Adrenal gland (tissue), 12 donors: ENCODE measurements around the gene REXO2. TPM values are rescaled to one million over a fixed set of nuclear protein-coding genes. Genes with fewer than 3 reads are reported as not detected.

Experiments used
- DNase-seq, 7 donors: peaks; one replicate each; pipeline ENCODE4 v3.0.0-alpha.2; 2019 to 2020
- H3K27ac ChIP-seq, 5 donors: fragments of 200-600 bp; sonication (generic) in 4 of 5; 1 replicate in 3 of 5; 2 replicates in 2 of 5; pipeline versions ENCODE4 v1.5.1 to v1.8.0; 2016 to 2020; ENCODE audit warnings: mild to moderate bottlenecking in 1 of 5
- H3K27me3 ChIP-seq: fragments of 200-600 bp; 2 replicates; pipeline ENCODE4 v1.8.0; 2021
- H3K36me3 ChIP-seq, 2 donors: fragments of 200-600 bp; replicated peaks in 1 of 2; 1 replicate in 1 of 2; 2 replicates in 1 of 2; pipeline versions ENCODE4 v1.5.1 to v1.8.0; 2018 to 2022
- H3K4me1 ChIP-seq, 2 donors: fragments of 200-600 bp; replicated peaks in 1 of 2; 1 replicate in 1 of 2; 2 replicates in 1 of 2; pipeline versions ENCODE4 v1.5.1 to v1.8.0; 2018 to 2021
- H3K4me3 ChIP-seq, 4 donors: fragments of 200-600 bp; sonication (generic) in 3 of 4; one replicate each; pipeline ENCODE4 v1.5.1; 2016 to 2018
- H3K9me3 ChIP-seq, 3 donors: fragments of 200-600 bp; sonication (generic) in 1 of 3; replicated peaks in 1 of 3; 1 replicate in 2 of 3; 2 replicates in 1 of 3; pipeline versions ENCODE4 v1.5.1 to v1.8.0; 2016 to 2021
- POLR2A ChIP-seq, 2 donors: fragments of 450-650 bp; IDR thresholded peaks; one replicate each; pipeline ENCODE4 v1.6.1; 2017; ENCODE audit warnings: antibody characterized with exemption in 2 of 2, mild to moderate bottlenecking in 2 of 2, moderate library complexity in 1 of 2
- WGBS, 4 donors: extraction: QIAGEN DNeasy Blood & Tissue Kit in 2 of 4; methylation state at CpG; one replicate each; pipeline versions ENCODE4 v1.1.5 to v1.1.7; 2013 to 2017; 5-methylcytosine and 5-hydroxymethylcytosine counted together
- intact Hi-C, 2 donors: fragments of 100-400 bp; cut with DNase I; formaldehyde crosslinking; loops; one replicate each; pipeline versions ENCODE4 v1.14.1 to v1.15.0; 2022 to 2023
- polyA plus RNA-seq, 3 donors: library from polyadenylated mRNA; stranded (reverse); fragments of 200-250 nt in 2 of 3; fragments of 350-450 nt in 1 of 3; fragmentation: Illumina TruSeq in 1 of 3; extraction: RNeasy Lipid Tissue Mini Kit (QIAGEN cat#74804) in 1 of 3; gene quantifications; one replicate each; pipeline ENCODE4 v1.2.3, GENCODE V29; 2013 to 2014
- total RNA-seq, 9 donors: library from RNA; depleted of rRNA in 4 of 9; stranded (reverse); fragments of >200 nt in 4 of 9; fragments of 120-200 nt in 1 of 9; fragmentation: NEBNext Ultra II Directional in 1 of 9; extraction: Animal tissue kit (Norgen Biotek cat#: 25700) in 1 of 9; gene quantifications; one replicate each; pipeline versions ENCODE4 v1.1.0 to v1.2.4, GENCODE V29; 2013 to 2023
- TF ChIP-seq, protein P1 (sequence below), 6 experiments: fragments of 450-650 bp in 4 of 6; fragments of 200-600 bp in 2 of 6; sonication (generic) in 1 of 6; IDR thresholded peaks; 1 replicate in 5 of 6; 2 replicates in 1 of 6; pipeline versions ENCODE4 v1.5.1 to v1.8.0; 2016 to 2021; ENCODE audit warnings: antibody characterized with exemption in 6 of 6, mild to moderate bottlenecking in 2 of 6, moderate library complexity in 1 of 6
- donor health status: healthy with polysubstance abuse.
- donor health status: Bipolar disorder and iron deficiency.
- donor health status: DM: yes; HTN: yes; CAD: no.
- donor health status: DM: no; HTN: no; CAD: no.
- donor health status: DM: no; HTN: no; CAD: no.
- donor health status: DM: yes; HTN: yes; CAD: no.

REXO2 gene
- total and polyA plus RNA-seq, 12 donors, result 50.5 to 211 (median 107) TPM

DNA sequence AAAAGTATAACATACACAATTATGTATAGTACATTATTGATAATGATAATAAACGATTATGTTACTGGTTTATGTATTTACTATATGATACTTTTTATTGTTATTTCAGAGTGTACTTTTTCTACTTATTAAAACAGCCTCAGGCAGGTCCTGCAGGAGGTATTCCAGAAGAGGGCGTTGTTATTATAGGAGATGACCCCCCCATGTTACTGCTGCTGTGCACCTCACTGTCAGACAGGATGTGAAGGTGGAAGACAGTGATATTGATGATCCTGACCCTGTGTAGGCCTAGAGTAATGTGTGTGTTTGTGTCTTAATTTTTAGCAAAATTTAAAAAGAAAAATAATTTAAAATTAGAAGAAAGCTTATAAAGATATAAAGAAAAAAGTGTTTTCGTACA is 57.6 kb downstream of the REXO2 start:
- intact Hi-C loops, result no loop called here
- 76 to 86% (median 79%) methylated on average over 3 of the region's 3 CpGs for WGBS, 4 donors

DNA sequence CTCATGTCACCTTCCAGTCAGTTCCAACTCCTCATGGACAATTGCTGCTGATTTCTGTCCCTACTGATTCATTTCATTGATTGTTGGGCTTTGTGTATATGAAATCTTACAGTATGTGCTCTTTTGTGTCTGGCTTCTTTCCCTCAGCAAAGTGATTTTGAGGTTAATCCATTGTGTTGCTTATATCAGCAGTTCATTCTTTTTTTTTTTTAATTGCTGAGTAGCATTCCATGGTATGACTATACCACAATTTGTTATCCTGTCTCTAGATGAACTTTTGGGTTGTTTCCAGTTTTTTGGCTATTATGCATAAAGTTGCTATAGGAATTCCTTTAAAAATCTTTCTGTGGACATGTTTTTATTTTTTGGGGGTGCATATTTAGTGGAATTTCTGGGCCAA is 60.5 kb downstream of the REXO2 start:
- Histone ChIP-seq H3K36me3 (no peaks in the 10 kb centered on the region), H3K27me3 (no peaks in the 10 kb centered on the region), H3K27ac (no peak overlapping the region), H3K4me1 (no peaks in the 10 kb centered on the region), H3K4me3 (no peak overlapping the region), H3K9me3 (no peaks in the 10 kb centered on the region)
- intact Hi-C loops, result no loop called here
- no peak for DNase-seq
- TF ChIP-seq POLR2A (IDR thresholded peaks at IDR 0.05), result no peak
- TF ChIP-seq, protein P1, sequence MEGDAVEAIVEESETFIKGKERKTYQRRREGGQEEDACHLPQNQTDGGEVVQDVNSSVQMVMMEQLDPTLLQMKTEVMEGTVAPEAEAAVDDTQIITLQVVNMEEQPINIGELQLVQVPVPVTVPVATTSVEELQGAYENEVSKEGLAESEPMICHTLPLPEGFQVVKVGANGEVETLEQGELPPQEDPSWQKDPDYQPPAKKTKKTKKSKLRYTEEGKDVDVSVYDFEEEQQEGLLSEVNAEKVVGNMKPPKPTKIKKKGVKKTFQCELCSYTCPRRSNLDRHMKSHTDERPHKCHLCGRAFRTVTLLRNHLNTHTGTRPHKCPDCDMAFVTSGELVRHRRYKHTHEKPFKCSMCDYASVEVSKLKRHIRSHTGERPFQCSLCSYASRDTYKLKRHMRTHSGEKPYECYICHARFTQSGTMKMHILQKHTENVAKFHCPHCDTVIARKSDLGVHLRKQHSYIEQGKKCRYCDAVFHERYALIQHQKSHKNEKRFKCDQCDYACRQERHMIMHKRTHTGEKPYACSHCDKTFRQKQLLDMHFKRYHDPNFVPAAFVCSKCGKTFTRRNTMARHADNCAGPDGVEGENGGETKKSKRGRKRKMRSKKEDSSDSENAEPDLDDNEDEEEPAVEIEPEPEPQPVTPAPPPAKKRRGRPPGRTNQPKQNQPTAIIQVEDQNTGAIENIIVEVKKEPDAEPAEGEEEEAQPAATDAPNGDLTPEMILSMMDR (IDR thresholded peaks at IDR 0.05), result no peak

More for the DNA sequence above, 57.6 kb downstream of the REXO2 start:
- DNase-seq, result no peak
- Histone ChIP-seq H3K9me3 (no peaks in the 10 kb centered on the region), H3K27ac (no peak overlapping the region), H3K4me3 (no peak overlapping the region), H3K4me1 (no peaks in the 10 kb centered on the region), H3K27me3 (no peaks in the 10 kb centered on the region), H3K36me3 (no peaks in the 10 kb centered on the region)
- TF ChIP-seq, protein P1 (IDR thresholded peaks at IDR 0.05), result no peak
- TF ChIP-seq POLR2A (IDR thresholded peaks at IDR 0.05), result no peak

Other genes starting within 250 kb of the REXO2 start
- 100 to 1,000 TPM in 2 of 9 donors, 10 to 100 TPM in 6, under 1 TPM in 1; 0.94 to 162 (median 76.6) TPM for gene NNMT, start 143.1 kb upstream of the REXO2 start, total RNA-seq
- gene NNMT, start 143.1 kb upstream of the REXO2 start, polyA plus RNA-seq, result 100 to 1,000 TPM in 2 of 3 donors, 10 to 100 TPM in 1; 30.6 to 354 (median 128) TPM
- 10 to 100 TPM in 8 of 9 donors, 1 to 10 TPM in 1; 8.2 to 19.4 (median 16.9) TPM for gene C11orf71, start 39.0 kb upstream of the REXO2 start, total RNA-seq
- gene C11orf71, start 39.0 kb upstream of the REXO2 start, polyA plus RNA-seq, result 10 to 100 TPM; 14.2 to 17.3 (median 14.3) TPM
- 10 to 100 TPM in 7 of 9 donors, 1 to 10 TPM in 2; 1.7 to 29.2 (median 19.2) TPM for gene RBM7, start 38.8 kb upstream of the REXO2 start, total RNA-seq
- gene RBM7, start 38.8 kb upstream of the REXO2 start, polyA plus RNA-seq, result 10 to 100 TPM in 1 of 3 donors, 1 to 10 TPM in 2; 5.3 to 28.4 (median 7.2) TPM
- under 1 TPM in 1 of 9 donors, not detected in 8; 0.15 TPM for gene NXPE1, start 120.4 kb downstream of the REXO2 start, total RNA-seq
- not detected for gene NXPE1, start 120.4 kb downstream of the REXO2 start, polyA plus RNA-seq
- not detected for gene NXPE4, start 156.3 kb downstream of the REXO2 start, total RNA-seq
- not detected for gene NXPE4, start 156.3 kb downstream of the REXO2 start, polyA plus RNA-seq
- gene NXPE2, start 239.1 kb downstream of the REXO2 start, total RNA-seq, result under 1 TPM in 2 of 9 donors, not detected in 7; 0.14 to 0.28 TPM
- not detected for gene NXPE2, start 239.1 kb downstream of the REXO2 start, polyA plus RNA-seq